NCI-H1930 (cell line): ENCODE measurements around the gene GFPT1.
"Not testable (repeated sequence)": the region's sequence is repeated elsewhere in the genome, so short reads cannot be mapped to it uniquely, and the experiment has no call there.

Source experiments
- DNase-seq, 2 experiments: peaks; one replicate each; lab custom pipeline; 2025; lab: John Stamatoyannopoulos, UW

The GFPT1 gene

DNA sequence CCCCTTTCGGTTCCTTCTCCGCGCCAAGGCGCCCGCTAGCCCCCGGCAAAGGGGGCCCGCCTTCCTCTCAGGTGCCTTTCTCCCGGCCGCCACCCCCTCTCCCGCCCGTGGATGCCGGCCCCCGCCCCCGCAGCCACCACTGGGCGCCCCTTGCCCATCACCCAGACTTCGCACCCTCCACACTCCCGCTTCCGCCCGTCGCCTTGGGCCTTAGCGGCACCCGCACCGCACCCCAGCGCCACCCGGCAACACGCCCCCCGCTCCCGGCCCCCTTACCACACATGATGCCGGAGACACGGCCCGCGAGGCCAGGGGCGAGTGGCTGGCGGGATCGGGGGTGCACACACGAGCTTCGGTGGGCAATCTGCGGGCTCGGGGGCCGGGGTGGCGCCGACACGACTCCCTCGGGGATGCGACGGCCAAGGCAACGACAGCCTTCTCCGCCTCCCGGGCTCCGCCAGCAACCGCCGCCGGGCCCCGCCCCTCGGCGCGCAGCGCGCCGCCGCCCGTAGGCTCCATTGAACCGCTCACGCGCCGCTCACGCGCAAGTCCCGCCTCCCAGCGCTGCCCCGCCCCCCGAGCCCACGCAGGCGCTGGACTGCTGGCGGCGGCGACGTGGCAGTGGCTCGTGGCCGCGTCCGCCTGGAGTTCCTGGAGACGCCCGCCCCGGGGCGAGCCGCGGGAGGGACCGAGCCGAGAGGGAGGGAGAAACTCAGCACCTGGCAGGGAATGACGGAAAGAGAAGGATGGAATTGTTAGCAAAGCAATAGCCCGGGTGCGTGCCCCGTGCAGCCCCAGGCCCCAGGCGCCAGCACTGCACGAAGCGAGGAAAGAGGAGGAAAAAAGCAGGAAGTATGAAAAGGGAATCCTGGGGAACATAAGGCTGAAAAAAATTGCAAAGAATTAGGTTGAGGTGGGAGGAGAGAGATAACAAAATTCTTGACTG lies at the start of gene GFPT1:
Gene GFPT1 (minus strand): TSS at position 439 of the 946 bp plus-strand sequence. CDS start 156 bp downstream, at position 283.
- peak; percentile 83 to 92 for DNase-seq

DNA sequence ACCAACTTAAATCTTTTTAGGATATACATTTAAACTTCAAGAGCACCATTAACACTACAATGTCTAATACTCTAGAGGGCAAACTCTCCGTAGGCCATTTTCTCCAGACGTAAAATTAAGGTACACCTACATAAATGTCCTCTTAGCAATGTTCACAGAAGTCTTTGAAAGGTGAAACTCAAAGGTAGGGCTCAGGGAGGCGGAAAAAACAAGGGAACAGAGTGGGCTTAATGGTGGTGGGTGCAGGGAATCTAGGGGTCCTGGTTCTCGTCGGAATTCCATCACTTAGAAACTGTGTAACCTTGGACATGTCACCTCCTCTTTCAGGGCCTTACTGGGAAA lies 49.5 kb upstream of the GFPT1 start:
- DNase-seq = no peak

DNA sequence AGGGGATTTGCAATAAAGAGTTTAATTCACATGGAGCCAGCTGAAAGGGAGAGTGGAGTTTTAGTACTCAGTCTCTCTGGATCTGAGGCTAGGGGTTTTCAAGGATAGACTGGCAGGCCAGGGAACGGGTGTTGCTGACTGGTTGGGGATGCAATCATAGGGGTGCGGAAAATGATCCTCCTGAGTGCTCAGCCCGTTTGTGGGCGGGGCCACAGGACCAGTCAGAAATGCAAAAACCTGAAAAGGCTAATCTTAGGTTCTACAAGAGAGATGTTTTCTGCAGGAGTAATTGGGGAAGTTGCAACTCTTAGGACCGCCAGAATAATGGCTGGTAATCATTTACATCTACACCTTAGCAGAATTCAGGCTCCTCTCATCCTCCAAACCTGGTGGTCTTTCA lies 47.7 kb upstream of the GFPT1 start:
- no peak for DNase-seq

DNA sequence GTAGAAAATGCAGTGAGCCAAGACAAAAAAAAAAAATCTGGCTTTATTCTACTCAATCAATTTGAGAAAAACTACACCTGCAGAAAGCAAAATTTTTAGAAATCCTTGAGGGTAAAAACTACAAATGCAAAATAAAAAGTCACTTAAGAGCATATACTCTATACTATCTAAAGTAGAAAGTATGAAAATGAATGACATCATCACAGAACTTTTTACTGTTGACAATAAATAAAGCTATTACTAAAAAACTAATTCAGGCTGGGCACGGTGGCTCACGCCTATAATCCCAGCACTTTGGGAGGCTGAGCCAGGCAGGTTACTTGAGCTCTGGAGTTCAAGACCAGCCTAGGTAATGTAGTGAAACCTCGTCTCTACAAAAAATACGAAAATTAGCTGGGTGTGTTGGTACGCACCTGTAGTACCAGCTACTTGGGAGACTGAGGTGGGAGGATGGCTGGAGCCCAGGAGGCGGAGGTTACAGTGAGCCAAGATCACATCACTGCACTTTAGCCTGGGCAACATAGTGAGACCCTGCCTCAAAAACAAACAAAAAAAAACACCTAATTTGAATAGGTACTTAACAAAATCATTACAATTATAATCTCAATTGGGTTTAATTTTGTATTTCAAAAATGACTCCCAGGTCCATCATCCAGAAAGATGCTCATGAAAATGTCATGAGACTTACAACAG lies 42.6 kb upstream of the GFPT1 start:
- no peak for DNase-seq

DNA sequence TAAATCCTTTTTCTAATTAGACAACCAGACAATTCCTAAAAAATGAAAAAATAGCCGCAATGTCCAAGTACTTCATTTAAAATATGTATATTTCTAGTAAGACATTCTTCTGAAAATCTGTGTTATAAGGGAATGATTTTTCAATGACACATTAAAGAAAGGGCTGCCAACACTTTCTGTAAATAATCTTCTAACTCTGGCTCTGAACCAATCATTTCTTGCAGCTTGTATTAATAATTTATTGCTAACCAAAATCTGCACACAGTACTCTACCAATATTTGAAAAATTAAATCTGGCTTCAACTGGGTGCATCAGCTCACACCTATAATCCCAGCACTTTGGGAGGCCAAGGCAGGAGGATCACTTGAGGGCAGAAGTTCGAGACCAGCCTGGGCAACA lies 42.0 kb upstream of the GFPT1 start:
- no peak for DNase-seq

DNA sequence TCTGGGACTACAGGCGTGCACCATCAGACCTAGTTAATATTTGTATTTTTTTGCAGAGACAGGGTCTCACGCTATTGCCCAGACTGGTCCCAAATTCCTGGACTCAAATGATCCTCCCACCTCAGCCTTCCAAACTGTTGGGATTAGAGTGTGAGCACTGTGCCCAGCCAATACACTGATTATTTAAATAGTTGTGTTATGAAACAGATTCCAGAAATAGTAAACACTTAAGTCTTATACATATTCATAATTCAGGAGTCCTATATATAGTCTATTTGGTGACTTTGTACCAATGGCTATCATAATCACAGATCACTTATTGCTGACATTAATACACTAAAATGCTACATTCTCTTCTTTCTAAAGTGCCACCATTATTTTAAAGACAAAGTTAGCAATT lies 37.4 kb upstream of the GFPT1 start:
- DNase-seq = no peak

DNA sequence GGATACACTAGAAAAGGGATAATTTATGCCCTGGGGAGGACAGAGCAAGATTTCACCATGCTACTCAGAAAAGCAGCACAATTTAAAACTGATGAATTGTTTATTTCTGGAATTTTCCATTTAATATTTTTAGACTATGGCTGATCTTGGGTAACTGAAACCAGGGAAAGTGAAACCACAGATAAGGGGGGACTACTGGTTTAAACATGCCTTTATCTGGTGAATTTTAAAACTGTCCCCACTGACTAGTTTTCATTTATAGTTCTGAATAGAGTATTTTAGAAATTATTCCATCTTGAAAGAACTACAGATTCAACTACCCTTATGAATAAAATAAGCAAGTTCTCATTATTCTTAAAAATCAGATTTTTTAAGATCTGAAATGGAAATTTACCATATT lies 35.2 kb upstream of the GFPT1 start:
- no peak for DNase-seq

DNA sequence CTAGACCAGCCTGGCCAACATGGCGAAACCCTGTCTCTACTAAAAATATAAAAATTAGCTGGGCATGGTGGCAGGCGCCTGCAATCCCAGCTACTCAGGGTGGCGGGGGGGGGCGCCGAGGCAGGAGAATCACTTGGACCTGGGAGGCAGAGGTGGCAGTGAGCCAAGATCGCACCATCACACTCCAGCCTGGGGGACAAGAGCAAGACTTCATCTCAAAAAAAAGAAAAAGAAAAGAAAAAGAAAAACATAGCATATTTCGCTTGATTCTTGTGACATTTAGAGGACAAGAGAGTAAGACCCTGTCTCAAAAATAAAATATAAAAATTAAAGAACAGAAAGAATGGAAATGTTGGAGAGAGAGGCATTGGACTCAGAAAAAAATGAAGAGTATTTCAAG lies 32.1 kb upstream of the GFPT1 start:
- not testable (repeated sequence) for DNase-seq

DNA sequence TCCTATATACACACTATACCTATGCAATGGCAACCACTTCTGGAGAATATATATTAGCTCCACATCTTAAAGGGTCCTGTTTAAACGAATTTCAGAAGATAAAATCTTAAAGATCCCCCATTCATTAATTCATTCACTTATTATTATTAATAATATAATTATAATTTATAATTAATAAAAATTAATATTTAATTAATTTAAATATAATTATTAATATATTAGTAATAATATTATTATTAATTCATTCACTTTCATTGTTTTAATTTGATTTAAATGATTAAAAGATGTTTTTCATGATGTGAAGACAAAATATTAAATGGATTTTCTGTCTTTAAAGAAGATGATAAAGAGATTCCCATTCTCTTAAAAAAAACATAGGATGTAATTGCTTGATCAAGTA lies 29.1 kb upstream of the GFPT1 start:
- no peak for DNase-seq

DNA sequence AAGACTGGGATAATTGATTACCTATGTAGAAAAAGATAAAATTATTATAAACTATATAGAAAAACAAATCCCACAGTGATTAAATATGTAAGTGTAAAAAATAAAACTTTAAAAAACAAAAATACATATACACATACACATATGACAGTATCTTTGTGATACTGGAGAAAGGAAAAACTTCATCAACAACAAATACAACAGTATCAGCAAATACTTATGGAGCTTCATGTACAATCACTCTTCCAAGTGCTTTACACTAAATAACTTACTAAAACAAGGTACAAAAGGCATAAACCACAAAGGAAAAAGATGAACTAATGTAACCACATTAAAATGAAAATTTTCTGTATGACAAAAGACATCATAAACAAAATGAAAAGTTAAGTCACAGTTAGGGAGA lies 24.1 kb upstream of the GFPT1 start:
- DNase-seq = no peak

DNA sequence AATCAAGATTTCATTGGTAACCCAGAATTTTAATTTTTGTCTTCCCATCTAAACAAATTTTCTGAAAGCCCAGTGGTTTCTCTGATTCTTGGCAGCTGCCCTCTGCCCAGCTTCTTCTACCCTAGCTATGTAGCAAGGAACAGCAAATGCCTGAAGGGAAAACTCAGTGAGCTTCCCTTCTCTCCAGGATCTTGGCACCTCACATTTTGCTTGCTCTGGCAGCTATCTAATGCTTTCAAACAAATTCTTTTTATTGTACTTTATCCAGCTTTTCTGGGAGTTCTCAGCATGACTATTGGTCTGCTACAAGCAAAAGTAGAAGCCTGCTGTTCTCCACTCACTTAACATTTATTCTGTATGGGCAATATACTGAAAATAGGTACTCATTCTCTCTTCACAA lies 18.3 kb upstream of the GFPT1 start:
- DNase-seq = no peak

DNA sequence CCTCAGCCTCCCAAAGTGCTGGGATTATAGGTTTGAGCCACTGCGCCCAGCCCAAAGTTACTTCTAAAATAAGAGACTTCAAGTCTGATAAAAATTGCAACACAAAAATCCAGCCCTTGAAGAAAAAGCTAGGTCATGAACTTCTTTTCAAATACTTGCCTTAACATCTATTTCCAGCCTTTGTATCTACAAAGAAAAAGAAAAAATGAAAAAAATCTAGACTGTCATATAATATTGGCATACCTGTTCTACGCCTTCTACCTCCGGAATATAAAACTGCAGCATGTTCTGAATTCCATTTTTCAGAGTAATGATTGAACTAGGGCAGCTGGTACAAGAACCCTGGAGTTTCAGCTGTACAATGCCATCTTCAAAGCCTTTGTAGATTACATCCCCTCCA lies 13.1 kb upstream of the GFPT1 start:
- no peak for DNase-seq

DNA sequence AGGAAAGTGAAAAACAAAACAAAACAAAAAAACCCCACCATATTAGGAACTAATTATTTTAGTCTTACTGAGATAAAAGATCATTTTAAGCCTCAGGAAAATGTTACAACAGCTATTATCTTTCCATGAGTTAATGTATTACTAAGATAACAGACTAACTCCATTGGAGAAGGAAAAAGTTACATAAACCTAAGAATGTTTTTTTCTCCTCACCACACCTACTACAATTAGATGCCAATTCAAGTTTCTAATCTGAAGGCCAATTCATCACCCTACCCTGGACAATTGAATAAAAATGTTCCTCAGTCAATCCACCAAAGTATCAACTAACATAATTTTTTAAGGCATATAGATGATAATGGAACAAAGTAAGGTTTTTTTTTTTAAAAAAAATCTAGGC lies 10.2 kb upstream of the GFPT1 start:
- DNase-seq = no peak

DNA sequence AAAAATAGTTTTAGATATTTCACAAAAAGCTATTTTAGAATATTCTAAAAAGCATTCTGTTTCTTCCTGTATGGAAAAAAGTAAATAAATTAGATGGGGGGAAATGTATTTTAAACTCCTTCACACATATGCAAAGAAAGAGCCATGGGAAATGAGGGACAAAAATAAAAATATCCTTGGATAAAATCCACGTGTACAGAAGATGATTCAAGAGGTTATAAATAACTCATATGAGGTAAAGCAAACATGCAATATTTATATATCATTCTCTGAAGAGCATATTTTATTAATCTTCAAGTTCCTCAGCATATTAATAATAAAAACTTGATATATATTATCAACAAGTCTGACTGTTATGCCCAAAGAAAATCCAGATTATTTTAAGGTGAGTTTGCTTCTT lies 8.8 kb upstream of the GFPT1 start:
- no peak for DNase-seq

DNA sequence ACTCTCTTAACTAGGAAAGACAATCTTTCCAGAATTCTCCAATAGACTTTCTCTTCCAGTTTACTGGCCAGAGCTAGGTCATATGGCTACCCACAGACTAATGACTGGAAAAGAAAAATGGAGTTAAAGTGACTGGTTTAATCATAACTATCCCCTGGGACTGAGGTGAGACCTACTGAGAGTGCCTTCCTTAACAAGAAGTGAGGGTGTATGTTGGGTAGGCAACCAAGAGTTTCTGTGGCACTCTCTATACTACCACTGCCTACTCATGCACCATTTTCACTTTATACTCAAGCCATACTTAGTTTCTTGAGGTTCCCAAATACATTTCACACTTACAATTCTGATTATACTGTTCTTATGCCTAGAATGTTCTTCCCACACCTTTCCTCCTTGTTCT lies 6.9 kb upstream of the GFPT1 start:
- no peak for DNase-seq

DNA sequence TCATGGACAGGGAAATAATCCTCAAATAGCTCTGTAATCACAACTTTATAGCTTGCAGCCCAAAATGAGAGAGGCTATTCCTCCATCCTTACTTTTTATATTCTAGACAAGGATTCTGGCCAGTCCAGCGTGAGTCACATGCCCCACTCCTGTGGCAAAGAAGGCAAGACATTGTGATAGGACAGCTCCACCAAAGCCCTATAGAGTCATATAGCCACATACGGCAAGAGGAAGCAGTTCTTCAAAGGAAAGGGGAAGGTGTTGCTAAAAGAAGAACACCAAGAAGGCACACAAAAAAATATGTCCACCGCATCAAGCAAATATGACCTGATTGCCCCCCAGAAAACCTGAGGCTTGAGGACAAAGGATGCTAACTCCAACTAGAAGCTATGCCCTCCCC lies 3.4 kb upstream of the GFPT1 start:
- no peak for DNase-seq

DNA sequence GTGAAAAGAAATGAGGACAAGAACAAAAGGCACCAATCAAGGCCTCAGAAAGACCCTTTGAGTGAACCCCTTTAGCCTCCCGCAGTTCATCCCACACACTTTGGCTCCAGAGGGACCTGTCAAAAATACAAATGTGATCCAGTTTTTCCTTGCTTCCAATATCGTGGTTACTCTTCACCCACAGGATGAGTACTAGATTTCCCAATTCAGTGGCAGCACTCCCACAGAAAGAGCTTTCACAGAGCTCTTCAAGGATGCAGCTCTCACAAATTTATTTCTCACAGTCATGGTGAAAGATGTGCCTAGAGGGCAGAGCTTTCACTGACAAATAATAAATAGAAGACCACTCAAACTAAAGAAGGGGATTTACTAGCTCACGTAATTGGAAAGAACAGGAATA lies 3.0 kb upstream of the GFPT1 start:
- DNase-seq = no peak

DNA sequence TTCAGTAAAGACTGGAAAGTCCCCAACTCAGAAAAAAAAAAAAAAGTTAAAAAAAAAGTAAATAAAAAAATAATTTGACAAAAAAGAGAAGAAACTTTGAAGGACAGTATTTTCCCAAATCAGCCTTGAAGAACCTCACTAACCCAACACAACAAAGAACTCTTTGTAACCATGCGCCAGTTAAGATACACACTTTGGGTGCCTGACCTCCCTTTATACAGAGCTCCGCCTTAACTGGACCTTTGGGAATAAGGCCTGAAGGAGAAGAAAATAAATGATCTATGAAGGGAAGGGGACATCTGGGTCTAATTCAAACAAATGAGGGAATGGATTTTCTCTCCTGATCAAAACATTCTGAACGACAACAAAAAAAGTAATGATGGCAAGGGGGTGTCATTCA lies 2.2 kb upstream of the GFPT1 start:
- no peak for DNase-seq

DNA sequence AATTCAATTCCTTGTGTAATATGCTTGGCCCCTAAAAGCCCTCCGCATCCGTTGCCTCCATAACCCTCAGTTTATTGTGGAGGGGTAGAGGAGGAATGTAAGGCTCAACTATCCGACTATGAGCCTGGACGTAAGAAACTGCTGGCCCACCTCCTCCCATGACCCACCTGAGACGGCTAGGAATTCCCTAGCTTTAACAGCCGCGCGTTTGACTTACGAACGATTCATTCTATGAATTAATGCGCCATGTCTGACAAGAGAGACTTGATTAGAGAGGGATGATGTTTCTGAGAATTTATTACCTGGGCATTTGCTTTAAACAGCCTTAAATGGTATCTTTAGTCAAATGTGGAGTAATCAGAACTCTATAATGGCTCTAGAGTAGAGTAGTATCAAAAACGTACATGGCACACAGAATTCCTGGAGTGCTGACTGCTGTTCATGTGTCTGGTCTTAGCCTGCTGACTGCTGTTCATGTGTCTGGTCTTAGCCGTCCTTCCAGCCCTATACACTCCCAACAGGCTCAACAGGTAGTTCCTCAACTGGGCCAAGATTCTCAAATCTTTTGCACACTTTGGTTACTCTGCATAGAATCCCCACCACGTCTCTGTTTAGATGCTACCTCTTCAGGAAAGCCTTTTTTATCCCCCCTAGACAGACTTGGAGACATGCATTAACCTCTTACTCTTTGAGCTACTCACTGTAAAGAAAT lies 899 bp upstream of the GFPT1 start:
- no peak for DNase-seq

DNA sequence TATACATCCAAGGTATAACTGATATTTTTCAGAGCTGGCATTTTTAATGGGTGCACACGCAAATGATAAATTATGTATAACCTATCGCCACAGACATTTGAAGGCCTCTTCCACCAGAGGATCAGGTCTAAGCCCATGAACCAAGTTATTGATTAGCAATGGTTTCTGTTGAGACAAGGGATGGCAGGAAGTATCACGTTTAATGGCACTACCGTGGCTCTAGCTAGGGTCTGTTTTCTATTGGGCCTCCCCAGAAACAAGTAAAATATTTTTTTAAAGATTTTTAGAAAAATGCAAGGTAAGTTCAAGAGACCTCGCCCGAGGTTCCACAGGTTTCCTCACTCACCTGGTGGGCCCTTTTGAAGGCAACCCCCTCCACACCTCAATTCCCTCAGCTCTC lies 667 bp downstream of the GFPT1 start:
- DNase-seq = no peak

DNA sequence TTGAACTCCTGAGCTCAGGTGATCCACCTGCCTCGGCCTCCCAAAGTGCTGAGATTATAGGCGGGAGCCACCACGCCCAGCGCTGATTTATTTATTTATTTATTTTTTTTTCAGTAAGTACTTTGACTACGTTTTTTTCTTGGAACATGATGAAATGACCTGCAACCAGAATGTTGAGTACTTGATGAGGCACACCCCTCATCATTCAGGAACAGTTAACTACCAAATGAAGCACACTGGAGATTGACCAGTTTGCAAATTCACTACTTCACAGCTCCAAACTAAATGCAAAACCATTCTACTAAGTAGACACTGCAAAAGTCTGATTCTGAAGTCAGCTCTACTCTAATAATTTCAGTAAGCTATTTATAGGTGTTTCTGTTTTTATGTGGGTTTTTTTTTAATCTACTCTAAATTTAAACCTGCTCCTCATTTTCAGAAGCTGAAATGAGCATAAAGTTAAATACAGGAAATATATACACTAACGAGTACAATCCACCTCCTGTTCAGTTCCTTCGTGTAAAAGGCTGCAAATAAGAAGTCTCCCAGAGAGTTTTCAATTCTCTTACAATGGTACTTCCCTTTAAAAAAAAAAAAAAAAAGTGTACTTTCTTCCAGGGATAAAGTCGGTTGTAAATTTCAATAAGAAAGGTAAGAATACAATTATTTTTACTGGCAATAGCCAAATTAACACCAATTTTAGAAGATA lies 1.4 kb downstream of the GFPT1 start:
- DNase-seq = peak in 1 of 2 experiments; percentile 19

DNA sequence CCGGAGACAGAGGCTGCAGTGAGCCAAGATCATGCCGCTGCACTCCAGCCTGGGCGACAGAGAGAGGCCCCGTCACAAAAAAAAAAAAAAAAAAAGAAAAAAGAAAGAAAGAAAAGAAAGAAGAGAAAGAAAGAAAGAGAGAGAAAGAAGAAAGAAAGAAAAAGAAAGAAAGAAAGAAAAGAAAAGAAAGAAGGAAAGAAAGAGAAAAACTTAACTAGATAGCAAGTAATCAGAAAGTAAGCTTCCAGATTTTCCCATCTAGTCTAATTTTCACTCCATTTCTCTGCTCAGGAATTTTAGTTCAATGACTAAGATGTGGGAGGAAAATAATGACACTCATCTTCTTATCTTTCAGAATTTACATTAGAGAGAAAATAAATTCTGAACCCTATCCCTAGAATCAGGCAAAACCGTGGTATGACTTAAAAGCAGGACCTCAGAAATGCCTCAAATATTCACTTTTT lies 2.4 kb downstream of the GFPT1 start:
- no peak for DNase-seq
